Liver (tissue), 9 donors: ENCODE data around the gene KNDC1. TPM values are rescaled to one million over a fixed set of nuclear protein-coding genes. Genes with fewer than 3 reads are reported as not detected.

Source experiments
- DNase-seq: peaks from one replicate; pipeline ENCODE4 v3.0.0-alpha.2; 2017; ENCODE audit warnings: low spot score
- H3K27ac ChIP-seq, 2 donors: one replicate each; pipeline ENCODE4 v1.7.0; 2013; ENCODE audit warnings: inconsistent platforms in 2 of 2, low read length in 2 of 2, control low read depth in 1 of 2, low read depth in 1 of 2, mild to moderate bottlenecking in 1 of 2
- H3K27me3 ChIP-seq, 4 donors: one replicate each; pipeline versions ENCODE4 v1.6.1 to v1.7.0; 2013; ENCODE audit warnings: low read length in 3 of 4, inconsistent platforms in 1 of 4, mild to moderate bottlenecking in 1 of 4, moderate library complexity in 1 of 4; ENCODE audit not compliant: control insufficient read depth in 4 of 4, insufficient read depth in 4 of 4
- H3K36me3 ChIP-seq, 4 donors: one replicate each; pipeline versions ENCODE4 v1.6.1 to v1.7.0; 2013; ENCODE audit warnings: low read length in 3 of 4, mild to moderate bottlenecking in 3 of 4, low read depth in 1 of 4, moderate library complexity in 1 of 4; ENCODE audit not compliant: control insufficient read depth in 4 of 4, insufficient read depth in 3 of 4
- H3K4me1 ChIP-seq, 4 donors: one replicate each; pipeline versions ENCODE4 v1.6.1 to v1.7.0; 2013; ENCODE audit warnings: low read length in 3 of 4, mild to moderate bottlenecking in 3 of 4, moderate library complexity in 1 of 4; ENCODE audit not compliant: control insufficient read depth in 4 of 4, insufficient read depth in 4 of 4
- H3K4me3 ChIP-seq, 3 donors: one replicate each; pipeline versions ENCODE4 v1.6.1 to v1.7.0; 2013; ENCODE audit warnings: low read length in 3 of 3, control low read depth in 1 of 3, low read depth in 1 of 3, mild to moderate bottlenecking in 1 of 3
- H3K9ac ChIP-seq, 2 donors: one replicate each; pipeline ENCODE4 v1.7.0; 2013; ENCODE audit warnings: low read length in 2 of 2, mild to moderate bottlenecking in 2 of 2, moderate library complexity in 2 of 2, control low read depth in 1 of 2, low read depth in 1 of 2
- H3K9me3 ChIP-seq, 4 donors: one replicate each; pipeline versions ENCODE4 v1.6.1 to v1.7.0; 2013; ENCODE audit warnings: low read length in 3 of 4; ENCODE audit not compliant: control insufficient read depth in 4 of 4
- CTCF ChIP-seq: fragments of 150-350 bp; IDR thresholded peaks from 2 replicates; pipeline ENCODE4 v1.5.1; 2017; ENCODE audit warnings: improper control_type of control experiment, low read depth, low read length; ENCODE audit not compliant: missing input control
- EGR1 ChIP-seq, 2 donors: IDR thresholded peaks; 2 replicates each; pipeline ENCODE4 v1.6.1; 2016 to 2018; ENCODE audit warnings: antibody characterized with exemption in 2 of 2, low read depth in 2 of 2
- FOXA1 ChIP-seq: IDR thresholded peaks from 2 replicates; pipeline ENCODE4 v1.6.1; 2016; ENCODE audit warnings: antibody characterized with exemption
- FOXA2 ChIP-seq: IDR thresholded peaks from 2 replicates; pipeline ENCODE4 v1.6.1; 2016; ENCODE audit warnings: antibody characterized with exemption
- GABPA ChIP-seq, 2 donors: IDR thresholded peaks in 1 of 2; conservative IDR thresholded peaks in 1 of 2; 2 replicates each; pipeline ENCODE4 v1.6.1; 2016; ENCODE audit warnings: antibody characterized with exemption in 2 of 2, mild to moderate bottlenecking in 1 of 2, moderate library complexity in 1 of 2
- HNF4A ChIP-seq, 2 donors: conservative IDR thresholded peaks; 2 replicates each; pipeline ENCODE4 v1.6.1; 2016; ENCODE audit warnings: antibody characterized with exemption in 2 of 2, mild to moderate bottlenecking in 2 of 2
- HNF4G ChIP-seq: IDR thresholded peaks from 2 replicates; pipeline ENCODE4 v1.6.1; 2016; ENCODE audit warnings: antibody characterized with exemption
- JUND ChIP-seq, 2 donors: IDR thresholded peaks; 2 replicates each; pipeline ENCODE4 v1.6.1; 2016; ENCODE audit warnings: antibody characterized with exemption in 2 of 2
- MAX ChIP-seq: IDR thresholded peaks from 2 replicates; pipeline ENCODE4 v1.6.1; 2016; ENCODE audit warnings: antibody characterized with exemption
- NR2F2 ChIP-seq: IDR thresholded peaks from 2 replicates; pipeline ENCODE4 v1.6.1; 2016; ENCODE audit warnings: antibody characterized with exemption
- RAD21 ChIP-seq, 2 donors: IDR thresholded peaks; 2 replicates each; pipeline ENCODE4 v1.6.1; 2016; ENCODE audit warnings: antibody characterized with exemption in 2 of 2, mild to moderate bottlenecking in 2 of 2
- RXRA ChIP-seq, 2 donors: IDR thresholded peaks; 2 replicates each; pipeline ENCODE4 v1.6.1; 2017 to 2018; ENCODE audit warnings: antibody characterized with exemption in 2 of 2, mild to moderate bottlenecking in 1 of 2
- TAF1 ChIP-seq: conservative IDR thresholded peaks from 2 replicates; pipeline ENCODE4 v1.6.1; 2016; ENCODE audit warnings: antibody characterized with exemption, mild to moderate bottlenecking
- YY1 ChIP-seq: IDR thresholded peaks from 2 replicates; pipeline ENCODE4 v1.6.1; 2016; ENCODE audit warnings: antibody characterized with exemption, mild to moderate bottlenecking
- WGBS: extraction: QIAGEN DNeasy Blood & Tissue Kit; methylation state at CpG from one replicate; pipeline ENCODE4 v1.1.7; 2013; 5-methylcytosine and 5-hydroxymethylcytosine counted together
- polyA plus RNA-seq, 2 donors: library from polyadenylated mRNA; stranded (reverse) in 1 of 2; unstranded in 1 of 2; fragments of 200-250 nt in 1 of 2; fragments of >200 nt in 1 of 2; fragmentation: Nextera tagmentation in 1 of 2; extraction: Ambion mirVana in 1 of 2; gene quantifications; one replicate each; pipeline versions ENCODE4 v1.2.1 to v1.2.3, GENCODE V29; 2013 to 2015
- total RNA-seq, 2 donors: library from RNA; depleted of rRNA; stranded (reverse); fragments of >200 nt; gene quantifications; one replicate each; pipeline ENCODE4 v1.2.3, GENCODE V29; 2014
- TF ChIP-seq, protein P1 (sequence below): IDR thresholded peaks from 2 replicates; pipeline ENCODE4 v1.6.1; 2016; ENCODE audit warnings: antibody characterized with exemption, mild to moderate bottlenecking
- TF ChIP-seq, protein P2 (sequence below): IDR thresholded peaks from 2 replicates; pipeline ENCODE4 v1.6.1; 2016; ENCODE audit warnings: antibody characterized with exemption
- TF ChIP-seq, protein P3 (sequence below): IDR thresholded peaks from 2 replicates; pipeline ENCODE4 v1.6.1; 2016; ENCODE audit warnings: antibody characterized with exemption
- donor health status: healthy.
- donor health status: healthy.
- donor health status: healthy.
- donor health status: healthy.
- donor health status: healthy.

The KNDC1 gene
- total and polyA plus RNA-seq, 4 donors = 0.53 to 12.9 (median 4.3) TPM

DNA sequence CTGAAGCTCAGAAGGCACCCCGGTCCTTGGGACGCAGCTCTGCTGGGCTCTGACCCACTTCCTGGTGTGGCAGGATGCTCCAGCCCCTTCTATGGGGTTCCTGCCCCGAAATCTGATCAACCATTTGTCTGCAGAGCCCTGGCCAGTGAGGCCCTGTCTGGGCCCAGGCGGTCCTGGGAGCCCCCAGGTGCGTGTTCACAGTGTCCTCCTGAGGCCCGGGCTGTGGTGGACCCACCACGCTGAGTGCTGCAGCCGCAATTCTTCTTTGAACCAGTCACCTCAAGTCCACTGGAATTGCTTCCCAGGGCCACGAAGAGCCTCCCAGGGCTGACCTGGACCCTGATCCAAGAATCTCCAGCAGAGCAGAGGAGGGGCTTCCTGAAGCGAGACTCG lies 19.1 kb downstream of the KNDC1 start (continued):
- no peak for TF ChIP-seq CTCF
- TF ChIP-seq RAD21 (IDR thresholded peaks at IDR 0.05) = no peak
- no peak for TF ChIP-seq GABPA (IDR thresholded peaks at IDR 0.05 in 1 of 2, conservative IDR thresholded peaks at IDR 0.05 in 1 of 2)
- no peak for TF ChIP-seq HNF4A (conservative IDR thresholded peaks at IDR 0.05)

DNA sequence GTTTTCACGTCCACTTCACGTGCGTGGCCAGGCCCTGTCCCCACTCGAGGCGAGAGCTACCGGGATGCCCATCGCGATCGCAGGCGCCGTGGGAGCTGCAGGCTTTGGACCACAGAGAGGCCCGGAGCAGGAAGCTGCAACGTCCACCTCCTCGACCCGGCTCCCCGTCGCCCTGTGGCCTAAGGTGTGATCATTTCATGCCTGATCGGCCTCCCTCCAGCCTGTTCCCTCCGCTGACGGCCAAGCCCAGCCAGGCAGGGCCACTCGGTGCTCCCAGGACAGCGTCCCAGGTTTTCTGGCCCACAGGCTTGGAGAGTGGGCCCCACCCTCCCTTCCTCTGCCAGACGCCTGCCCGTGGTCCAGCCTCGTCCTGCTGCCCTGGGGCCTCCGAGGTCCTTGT lies 19.6 kb downstream of the KNDC1 start:
- H3K27ac ChIP-seq = no peak overlapping the region
- H3K4me3 ChIP-seq = no peak overlapping the region
- H3K27me3 ChIP-seq = no peaks in the 10 kb centered on the region
- no peaks in the 10 kb centered on the region for H3K4me1 ChIP-seq
- no peaks in the 10 kb centered on the region for H3K36me3 ChIP-seq
- no peak for TF ChIP-seq GABPA (IDR thresholded peaks at IDR 0.05 in 1 of 2, conservative IDR thresholded peaks at IDR 0.05 in 1 of 2)
- no peak for TF ChIP-seq FOXA2
- TF ChIP-seq, protein P1, sequence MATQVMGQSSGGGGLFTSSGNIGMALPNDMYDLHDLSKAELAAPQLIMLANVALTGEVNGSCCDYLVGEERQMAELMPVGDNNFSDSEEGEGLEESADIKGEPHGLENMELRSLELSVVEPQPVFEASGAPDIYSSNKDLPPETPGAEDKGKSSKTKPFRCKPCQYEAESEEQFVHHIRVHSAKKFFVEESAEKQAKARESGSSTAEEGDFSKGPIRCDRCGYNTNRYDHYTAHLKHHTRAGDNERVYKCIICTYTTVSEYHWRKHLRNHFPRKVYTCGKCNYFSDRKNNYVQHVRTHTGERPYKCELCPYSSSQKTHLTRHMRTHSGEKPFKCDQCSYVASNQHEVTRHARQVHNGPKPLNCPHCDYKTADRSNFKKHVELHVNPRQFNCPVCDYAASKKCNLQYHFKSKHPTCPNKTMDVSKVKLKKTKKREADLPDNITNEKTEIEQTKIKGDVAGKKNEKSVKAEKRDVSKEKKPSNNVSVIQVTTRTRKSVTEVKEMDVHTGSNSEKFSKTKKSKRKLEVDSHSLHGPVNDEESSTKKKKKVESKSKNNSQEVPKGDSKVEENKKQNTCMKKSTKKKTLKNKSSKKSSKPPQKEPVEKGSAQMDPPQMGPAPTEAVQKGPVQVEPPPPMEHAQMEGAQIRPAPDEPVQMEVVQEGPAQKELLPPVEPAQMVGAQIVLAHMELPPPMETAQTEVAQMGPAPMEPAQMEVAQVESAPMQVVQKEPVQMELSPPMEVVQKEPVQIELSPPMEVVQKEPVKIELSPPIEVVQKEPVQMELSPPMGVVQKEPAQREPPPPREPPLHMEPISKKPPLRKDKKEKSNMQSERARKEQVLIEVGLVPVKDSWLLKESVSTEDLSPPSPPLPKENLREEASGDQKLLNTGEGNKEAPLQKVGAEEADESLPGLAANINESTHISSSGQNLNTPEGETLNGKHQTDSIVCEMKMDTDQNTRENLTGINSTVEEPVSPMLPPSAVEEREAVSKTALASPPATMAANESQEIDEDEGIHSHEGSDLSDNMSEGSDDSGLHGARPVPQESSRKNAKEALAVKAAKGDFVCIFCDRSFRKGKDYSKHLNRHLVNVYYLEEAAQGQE = no peak
- TF ChIP-seq JUND (IDR thresholded peaks at IDR 0.05) = no peak
- TF ChIP-seq, protein P2, sequence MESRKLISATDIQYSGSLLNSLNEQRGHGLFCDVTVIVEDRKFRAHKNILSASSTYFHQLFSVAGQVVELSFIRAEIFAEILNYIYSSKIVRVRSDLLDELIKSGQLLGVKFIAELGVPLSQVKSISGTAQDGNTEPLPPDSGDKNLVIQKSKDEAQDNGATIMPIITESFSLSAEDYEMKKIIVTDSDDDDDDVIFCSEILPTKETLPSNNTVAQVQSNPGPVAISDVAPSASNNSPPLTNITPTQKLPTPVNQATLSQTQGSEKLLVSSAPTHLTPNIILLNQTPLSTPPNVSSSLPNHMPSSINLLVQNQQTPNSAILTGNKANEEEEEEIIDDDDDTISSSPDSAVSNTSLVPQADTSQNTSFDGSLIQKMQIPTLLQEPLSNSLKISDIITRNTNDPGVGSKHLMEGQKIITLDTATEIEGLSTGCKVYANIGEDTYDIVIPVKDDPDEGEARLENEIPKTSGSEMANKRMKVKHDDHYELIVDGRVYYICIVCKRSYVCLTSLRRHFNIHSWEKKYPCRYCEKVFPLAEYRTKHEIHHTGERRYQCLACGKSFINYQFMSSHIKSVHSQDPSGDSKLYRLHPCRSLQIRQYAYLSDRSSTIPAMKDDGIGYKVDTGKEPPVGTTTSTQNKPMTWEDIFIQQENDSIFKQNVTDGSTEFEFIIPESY = no peak
- no peak for TF ChIP-seq YY1
- TF ChIP-seq HNF4G = no peak
- no peak for TF ChIP-seq RAD21 (IDR thresholded peaks at IDR 0.05)
- no peak for TF ChIP-seq TAF1
- TF ChIP-seq RXRA (IDR thresholded peaks at IDR 0.05) = no peak
- TF ChIP-seq EGR1 (IDR thresholded peaks at IDR 0.05; ENCODE audit: low read depth in 2 of 2) = no peak
- no peak for TF ChIP-seq NR2F2
- TF ChIP-seq, protein P3, sequence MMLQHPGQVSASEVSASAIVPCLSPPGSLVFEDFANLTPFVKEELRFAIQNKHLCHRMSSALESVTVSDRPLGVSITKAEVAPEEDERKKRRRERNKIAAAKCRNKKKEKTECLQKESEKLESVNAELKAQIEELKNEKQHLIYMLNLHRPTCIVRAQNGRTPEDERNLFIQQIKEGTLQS = no peak
- TF ChIP-seq MAX = no peak
- TF ChIP-seq CTCF = no peak
- TF ChIP-seq FOXA1 = no peak
- no peak overlapping the region for H3K9ac ChIP-seq
- no peaks in the 10 kb centered on the region for H3K9me3 ChIP-seq
- DNase-seq = no peak
- WGBS = 84% methylated on average over 26 of the region's 26 CpGs
